Mucosa of rectum (tissue), 2 donors: Measurements from ENCODE around the gene P3R3URF.

Experiments
- H3K27ac ChIP-seq, 2 donors: one replicate each; pipeline ENCODE4 v1.7.0; 2013; ENCODE audit warnings: inconsistent platforms in 2 of 2, low read depth in 2 of 2, low read length in 2 of 2
- H3K27me3 ChIP-seq, 2 donors: one replicate each; pipeline ENCODE4 v1.7.0; 2013; ENCODE audit warnings: low read length in 2 of 2; ENCODE audit not compliant: control insufficient read depth in 2 of 2, insufficient read depth in 2 of 2
- H3K36me3 ChIP-seq, 2 donors: one replicate each; pipeline ENCODE4 v1.7.0; 2013; ENCODE audit warnings: low read length in 2 of 2; ENCODE audit not compliant: control insufficient read depth in 2 of 2, insufficient read depth in 2 of 2
- H3K4me1 ChIP-seq, 2 donors: one replicate each; pipeline ENCODE4 v1.7.0; 2013; ENCODE audit warnings: low read length in 2 of 2, mild to moderate bottlenecking in 1 of 2; ENCODE audit not compliant: control insufficient read depth in 2 of 2, insufficient read depth in 2 of 2
- H3K4me3 ChIP-seq, 2 donors: one replicate each; pipeline ENCODE4 v1.7.0; 2013; ENCODE audit warnings: low read length in 2 of 2
- H3K9ac ChIP-seq, 2 donors: one replicate each; pipeline ENCODE4 v1.7.0; 2013; ENCODE audit warnings: low read length in 2 of 2, low read depth in 1 of 2, mild to moderate bottlenecking in 1 of 2
- H3K9me3 ChIP-seq, 2 donors: one replicate each; pipeline ENCODE4 v1.7.0; 2013; ENCODE audit warnings: low read length in 2 of 2; ENCODE audit not compliant: control insufficient read depth in 2 of 2
- donor health status: healthy.
- donor health status: Normal muscosa, but diverticular disease.

P3R3URF gene

DNA sequence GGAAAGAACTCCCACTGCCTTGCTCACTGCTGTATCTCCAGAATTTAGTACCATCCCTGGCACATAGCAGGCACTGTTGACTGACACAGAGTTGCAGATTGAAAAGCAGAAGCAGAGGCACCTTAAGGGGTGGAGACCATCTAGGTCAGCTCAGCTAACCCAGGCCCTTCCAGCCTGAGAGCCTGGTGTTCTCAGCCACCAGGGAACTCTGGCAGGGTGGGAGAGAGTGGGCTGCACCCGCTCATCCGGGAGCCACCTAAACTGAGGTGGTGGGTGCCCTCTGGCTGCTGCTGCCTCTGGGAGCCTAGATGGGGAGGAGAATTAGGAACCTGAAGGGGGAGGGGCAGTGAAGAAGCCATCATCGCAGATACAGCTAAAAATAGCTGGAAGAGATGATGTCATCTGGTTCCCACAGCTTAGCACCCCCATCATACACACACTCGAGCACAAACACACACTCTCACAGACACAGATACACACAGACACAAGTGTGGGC, 2.9 kb downstream of the P3R3URF start:
- H3K4me1 ChIP-seq, result peaks cover 7 to 18% of the 10 kb centered on the region in 2 donors
- H3K4me3 ChIP-seq, result no peak overlapping the region
- no peaks in the 10 kb centered on the region for H3K9me3 ChIP-seq
- no peak overlapping the region for H3K9ac ChIP-seq
- H3K27me3 ChIP-seq, result no peaks in the 10 kb centered on the region
- no peak overlapping the region for H3K27ac ChIP-seq
- H3K36me3 ChIP-seq, result no peaks in the 10 kb centered on the region

DNA sequence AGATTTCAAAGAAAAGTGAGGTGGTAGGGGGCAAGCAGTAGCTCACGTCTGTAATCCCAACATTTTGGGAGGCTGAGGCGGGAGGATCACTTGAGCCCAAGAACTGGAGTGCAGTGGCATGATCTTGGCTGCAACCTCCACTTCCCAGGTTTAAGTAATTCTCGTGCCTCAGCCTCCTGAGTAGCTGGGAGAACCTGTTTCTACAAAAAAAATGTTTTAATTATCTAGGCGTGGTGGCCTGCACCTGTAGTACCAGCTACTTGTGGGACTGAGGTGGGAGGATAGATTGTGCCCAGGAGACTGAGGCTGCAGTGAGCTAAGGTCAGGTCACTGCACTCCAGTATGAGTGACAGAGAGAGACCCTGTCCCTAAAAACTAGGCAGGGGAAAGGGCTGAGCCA, 4.0 kb downstream of the P3R3URF start:
- no peaks in the 10 kb centered on the region for H3K27me3 ChIP-seq
- peaks cover 9 to 19% of the 10 kb centered on the region in 2 donors for H3K4me1 ChIP-seq
- no peak overlapping the region for H3K4me3 ChIP-seq
- H3K27ac ChIP-seq, result no peak overlapping the region
- no peak overlapping the region for H3K9ac ChIP-seq
- H3K9me3 ChIP-seq, result no peaks in the 10 kb centered on the region
- H3K36me3 ChIP-seq, result no peaks in the 10 kb centered on the region

DNA sequence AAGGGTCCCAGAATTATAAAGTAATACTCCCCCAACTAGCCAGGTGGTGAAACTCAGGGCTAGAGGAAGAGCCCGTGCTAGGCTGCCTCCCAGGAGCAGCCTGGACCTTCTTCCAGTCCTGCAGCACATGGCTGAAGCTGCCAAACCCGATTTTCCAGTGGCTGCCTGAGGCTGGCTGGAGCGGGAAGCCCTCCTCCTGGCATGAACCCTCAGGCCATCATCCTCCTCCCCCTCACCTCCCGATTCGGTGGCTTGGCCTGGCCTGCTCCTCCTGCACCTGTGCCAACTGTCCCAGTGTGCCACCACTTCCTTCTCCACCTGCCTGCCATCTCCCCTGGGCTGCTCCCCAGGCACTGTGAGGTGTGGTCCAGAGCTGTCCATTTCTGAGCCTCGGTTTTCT, 4.4 kb downstream of the P3R3URF start:
- peak overlapping the region in 1 of 2 donors; percentile 9 for H3K27ac ChIP-seq
- no peak overlapping the region for H3K4me3 ChIP-seq
- H3K36me3 ChIP-seq, result no peaks in the 10 kb centered on the region
- H3K9ac ChIP-seq, result no peak overlapping the region
- H3K4me1 ChIP-seq, result peaks cover 11 to 23% of the 10 kb centered on the region in 2 donors
- H3K27me3 ChIP-seq, result no peaks in the 10 kb centered on the region
- H3K9me3 ChIP-seq, result no peaks in the 10 kb centered on the region

DNA sequence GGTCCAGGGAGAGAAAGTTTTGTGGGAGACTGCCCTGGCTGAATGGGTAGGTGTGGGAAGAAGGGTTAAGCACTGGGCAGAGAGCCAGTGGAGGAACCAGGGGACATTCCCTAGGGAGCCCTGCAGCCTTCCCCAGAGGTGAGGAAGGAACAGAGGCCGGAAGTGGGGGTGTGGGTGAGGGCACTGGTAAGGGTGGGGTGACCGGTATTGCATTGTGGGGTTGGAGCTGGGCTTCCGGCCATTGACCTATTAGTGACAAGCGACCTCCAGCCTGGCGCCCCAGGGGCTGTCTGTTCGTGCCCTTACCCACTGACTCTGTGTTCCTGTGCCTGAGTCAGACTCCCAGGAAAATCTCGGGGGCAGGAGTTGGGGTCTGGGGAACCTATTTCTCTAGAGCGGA, 4.9 kb downstream of the P3R3URF start:
- Histone ChIP-seq H3K27ac (no peak overlapping the region), H3K27me3 (peaks cover 0 to 4% of the 10 kb centered on the region in 2 donors), H3K9ac (no peak overlapping the region), H3K4me1 (peaks cover 11 to 27% of the 10 kb centered on the region in 2 donors), H3K4me3 (no peak overlapping the region), H3K36me3 (no peaks in the 10 kb centered on the region), H3K9me3 (no peaks in the 10 kb centered on the region)

DNA sequence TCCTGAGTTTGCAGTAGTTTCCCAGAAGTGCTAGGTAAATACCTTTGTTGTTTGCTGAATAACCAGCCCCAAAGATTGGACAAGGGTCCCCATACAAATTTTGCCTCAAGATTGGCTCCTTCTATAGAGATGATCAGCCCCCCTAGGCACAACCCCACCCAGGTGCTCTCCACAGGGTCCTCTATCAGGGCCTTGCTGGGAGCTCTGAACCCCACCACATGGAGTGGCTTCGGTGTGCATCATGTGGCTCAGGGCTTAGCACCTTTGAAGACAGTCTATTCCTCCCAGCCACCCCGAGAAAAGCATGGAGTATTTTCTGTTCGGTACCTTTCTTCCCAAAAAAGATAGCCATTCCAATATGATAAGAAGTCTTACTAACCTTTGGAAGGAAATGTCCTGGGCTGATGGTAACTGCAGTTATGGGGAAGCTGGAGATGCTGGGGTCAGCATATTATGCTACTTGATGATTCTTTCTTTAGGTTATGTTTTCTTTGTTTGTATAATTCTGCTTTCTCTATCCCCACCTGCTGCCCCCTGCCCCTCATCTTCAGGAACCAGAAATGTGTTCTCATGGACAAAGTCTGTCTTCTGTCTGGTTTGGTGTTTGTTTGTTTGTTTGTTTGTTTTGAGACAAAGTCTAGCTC, 6.4 kb downstream of the P3R3URF start:
- Histone ChIP-seq H3K4me1 (peaks cover 11 to 25% of the 10 kb centered on the region in 2 donors), H3K4me3 (no peak overlapping the region), H3K36me3 (no peaks in the 10 kb centered on the region), H3K9me3 (no peaks in the 10 kb centered on the region), H3K9ac (no peak overlapping the region), H3K27me3 (peaks cover 0 to 4% of the 10 kb centered on the region in 2 donors), H3K27ac (no peak overlapping the region)

DNA sequence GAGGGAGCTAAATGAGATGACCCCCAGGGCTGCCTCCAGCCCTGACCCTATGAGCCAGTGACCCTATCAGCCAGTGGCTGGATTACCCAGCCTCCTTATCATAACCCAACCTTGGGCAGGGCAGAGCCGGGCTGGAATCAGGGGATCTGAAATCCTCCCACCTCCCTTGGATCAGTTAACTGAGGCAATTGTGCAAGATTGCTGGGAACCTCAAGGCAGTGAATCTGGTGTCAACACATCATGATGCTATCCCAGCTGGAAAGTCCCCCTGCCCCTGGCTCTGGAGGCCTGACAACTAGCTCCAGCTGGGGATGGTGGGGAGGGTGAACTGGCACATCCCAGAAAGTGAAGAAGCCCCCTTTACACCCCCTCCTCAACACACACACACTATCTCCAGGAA, 7.8 kb downstream of the P3R3URF start:
- H3K27ac ChIP-seq, result no peak overlapping the region
- H3K9me3 ChIP-seq, result no peaks in the 10 kb centered on the region
- H3K9ac ChIP-seq, result no peak overlapping the region
- H3K36me3 ChIP-seq, result no peaks in the 10 kb centered on the region
- H3K4me1 ChIP-seq, result peaks cover 8 to 16% of the 10 kb centered on the region in 2 donors
- H3K27me3 ChIP-seq, result peaks cover 3 to 4% of the 10 kb centered on the region in 2 donors
- H3K4me3 ChIP-seq, result no peak overlapping the region

DNA sequence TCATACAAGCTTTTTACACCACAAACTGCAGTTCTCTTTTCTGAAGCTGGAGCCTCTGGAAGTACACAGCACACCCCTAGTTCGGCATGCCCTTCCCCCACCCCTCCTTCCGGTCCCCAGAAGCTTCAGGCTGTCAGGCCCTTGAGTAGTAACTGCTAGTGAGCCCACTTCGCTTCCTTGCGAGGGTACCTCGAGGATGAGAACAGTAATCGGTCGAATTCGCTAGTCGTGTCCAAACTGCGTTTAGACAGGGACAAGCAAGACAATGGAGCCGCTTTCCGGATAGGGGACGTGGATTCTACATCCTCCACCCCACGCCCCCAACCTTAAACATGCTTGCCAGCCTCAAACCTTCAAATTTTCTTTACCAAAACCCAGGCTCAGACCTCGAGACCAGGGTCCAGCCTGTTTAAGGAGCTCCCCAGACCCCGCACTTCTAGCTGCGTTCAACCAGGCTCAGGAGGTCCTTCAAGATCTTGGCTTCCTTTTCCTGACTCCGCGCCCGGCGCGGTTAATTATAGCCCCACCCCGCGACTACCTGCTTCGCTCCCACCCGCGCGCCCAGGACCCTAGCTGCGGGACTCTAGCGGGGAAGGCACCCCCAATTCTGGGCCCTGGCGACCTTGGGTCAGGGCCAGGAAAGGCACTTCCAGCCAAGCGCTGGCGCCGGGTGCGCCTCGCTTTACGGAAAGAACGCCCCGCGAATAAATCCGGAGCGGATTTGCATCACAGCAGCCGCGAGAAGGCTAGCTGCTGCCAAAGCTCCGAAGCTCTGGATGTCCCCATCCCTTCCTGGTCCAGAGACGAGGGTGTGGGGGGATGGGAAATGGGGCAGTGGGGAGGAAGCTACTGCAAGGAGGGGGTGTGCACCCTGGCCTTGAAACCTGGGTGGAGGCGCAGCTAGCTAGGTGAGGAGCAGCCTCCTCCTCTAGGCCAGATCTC, 9.5 kb downstream of the P3R3URF start:
- Histone ChIP-seq H3K36me3 (no peaks in the 10 kb centered on the region), H3K4me1 (peaks cover 5 to 13% of the 10 kb centered on the region in 2 donors), H3K27ac (peak overlapping the region; percentile 43 to 57), H3K27me3 (peaks cover 3 to 4% of the 10 kb centered on the region in 2 donors), H3K9me3 (no peaks in the 10 kb centered on the region), H3K9ac (peak overlapping the region; percentile 35 to 61), H3K4me3 (peak overlapping the region; percentile 43 to 69)

DNA sequence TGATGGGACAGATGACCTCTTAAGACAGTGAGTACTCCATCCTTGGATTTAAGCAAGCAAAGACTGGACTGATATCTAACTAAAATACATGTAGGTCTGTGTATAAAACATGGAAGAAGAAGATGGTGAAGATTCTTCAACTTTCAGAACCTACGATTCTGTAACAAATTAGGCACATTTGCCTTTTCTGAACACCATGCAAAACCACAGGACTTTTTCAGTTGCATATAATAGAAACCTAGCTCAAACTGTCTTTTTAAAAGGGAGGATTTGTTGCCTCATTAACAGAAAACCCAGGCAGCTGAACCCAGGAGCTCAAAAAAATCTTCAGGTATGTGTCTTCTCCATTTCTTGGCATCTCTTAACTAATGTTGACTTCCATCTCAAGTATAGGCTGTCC, 16.1 kb downstream of the P3R3URF start:
- no peaks in the 10 kb centered on the region for H3K36me3 ChIP-seq
- H3K27me3 ChIP-seq, result peaks cover 0 to 3% of the 10 kb centered on the region in 2 donors
- H3K9ac ChIP-seq, result no peak overlapping the region
- no peak overlapping the region for H3K4me3 ChIP-seq
- no peaks in the 10 kb centered on the region for H3K4me1 ChIP-seq
- no peak overlapping the region for H3K27ac ChIP-seq
- no peaks in the 10 kb centered on the region for H3K9me3 ChIP-seq

DNA sequence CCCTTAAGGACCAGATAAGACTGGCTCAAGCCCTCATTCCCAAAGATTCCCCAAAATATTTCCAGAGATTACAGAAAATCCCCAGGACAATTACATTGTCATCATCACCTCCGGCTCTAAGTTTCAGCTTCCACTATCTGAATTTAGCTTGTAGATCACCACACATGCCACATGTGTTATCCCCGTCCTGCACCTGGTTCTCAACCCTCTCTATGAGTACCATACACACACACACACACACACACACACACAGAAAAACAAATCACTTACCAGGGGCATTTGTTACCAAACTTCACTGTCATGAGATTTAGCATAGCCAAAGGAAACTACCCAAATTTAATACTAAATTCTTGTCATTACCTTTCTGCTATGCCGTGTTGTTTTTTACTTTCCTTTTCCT, 16.8 kb downstream of the P3R3URF start:
- peaks cover 0 to 3% of the 10 kb centered on the region in 2 donors for H3K27me3 ChIP-seq

More for the DNA sequence above, 16.8 kb downstream of the P3R3URF start:
- Histone ChIP-seq H3K27ac (no peak overlapping the region), H3K9me3 (no peaks in the 10 kb centered on the region), H3K9ac (no peak overlapping the region), H3K4me1 (no peaks in the 10 kb centered on the region), H3K36me3 (no peaks in the 10 kb centered on the region), H3K4me3 (no peak overlapping the region)
